OCI-LY1 (cell line): ENCODE data around the gene CHST11.

Experiments used
- CTCF ChIP-seq: fragments of 200-600 bp; sonication (generic), shearing (Covaris generic); IDR thresholded peaks from 2 replicates; pipeline ENCODE4 v1.5.1; 2017; ENCODE audit warnings: mild to moderate bottlenecking, antibody characterized with exemption, low read length, moderate library complexity, mixed read lengths
- EZH2 ChIP-seq: fragments of 200-600 bp; sonication (generic), shearing (Covaris generic); IDR thresholded peaks from 2 replicates; pipeline ENCODE4 v1.8.0; 2017; ENCODE audit warnings: borderline replicate concordance, mixed run types, mild to moderate bottlenecking, antibody characterized with exemption, low read length, moderate library complexity, mixed read lengths

- no peak for TF ChIP-seq CTCF
- no peak for TF ChIP-seq EZH2
Measured at GRCh38 chr12:104588921-104589590, 132.3 kb downstream of the CHST11 start.
